Panc1 (cell line): ENCODE measurements around the gene ETFBKMT. TPM values are rescaled to one million over a fixed set of nuclear protein-coding genes. Genes with fewer than 3 reads are reported as not detected.
A peak's percentile ranks its signal among the peaks of the same experiment; 100 is the strongest.

Source experiments
- ATAC-seq: fragments of 200-7000 bp; cut with Tn5 transposase; 2 replicates; pipeline ENCODE4 v1.9.1; 2020; ENCODE audit warnings: mild to moderate bottlenecking, moderate library complexity
- BruUV-seq: library from RNA; stranded (reverse); fragments of 400-500 nt; replicated peaks from 2 replicates; lab custom pipeline; 2021; lab: Mats Ljungman, UMichigan
- CTCF ChIA-PET: fragments of 300-600 bp; sonication (Branson Sonifier 250); formaldehyde crosslinking; loops from one replicate; lab custom pipeline; 2022; ENCODE audit warnings: antibody characterized with exemption; lab: Charles Lee
- POLR2A ChIA-PET: fragments of 300-600 bp; sonication (Branson Sonifier 250); formaldehyde crosslinking; loops from one replicate; lab custom pipeline; 2022; ENCODE audit warnings: antibody characterized with exemption; lab: Charles Lee
- DNase-seq: peaks from one replicate; pipeline ENCODE4 v3.0.0-alpha.2; 2010; ENCODE audit warnings: low read depth, low spot score
- H3K27ac ChIP-seq: 2 replicates; pipeline ENCODE4 v1.5.1; 2011; ENCODE audit warnings: mild to moderate bottlenecking, low read length, inconsistent platforms
- H3K27me3 ChIP-seq: fragments of 200-500 bp; sonication (Bioruptor generic); 2 replicates; pipeline ENCODE4 v1.6.0; 2014; ENCODE audit warnings: low read length, inconsistent platforms; ENCODE audit not compliant: control insufficient read depth, insufficient read depth
- H3K36me3 ChIP-seq: fragments of 200-500 bp; sonication (Bioruptor generic); 2 replicates; pipeline ENCODE4 v1.5.1; 2014; ENCODE audit warnings: inconsistent platforms, mild to moderate bottlenecking, low read length, moderate library complexity; ENCODE audit not compliant: control insufficient read depth, insufficient read depth
- H3K4me1 ChIP-seq: 2 replicates; pipeline ENCODE4 v1.5.1; 2011; ENCODE audit warnings: inconsistent platforms, mild to moderate bottlenecking, low read length, moderate library complexity; ENCODE audit not compliant: control insufficient read depth, insufficient read depth
- H3K4me3 ChIP-seq, 2 experiments: 2 replicates each; pipeline ENCODE4 v1.5.1; 2011 to 2012; ENCODE audit warnings: low read depth in 2 of 2, low read length in 2 of 2, mild to moderate bottlenecking in 2 of 2, inconsistent platforms in 1 of 2, moderate library complexity in 1 of 2
- H3K9me3 ChIP-seq: fragments of 200-500 bp; sonication (Bioruptor generic); 2 replicates; pipeline ENCODE4 v1.5.1; 2014; ENCODE audit warnings: low read depth, mild to moderate bottlenecking, inconsistent platforms, low read length, moderate library complexity; ENCODE audit not compliant: control insufficient read depth, insufficient read depth
- CTCF ChIP-seq: fragments of 450-650 bp; IDR thresholded peaks from 2 replicates; pipeline ENCODE4 v1.5.1; 2017; ENCODE audit warnings: mild to moderate bottlenecking
- POLR2AphosphoS5 ChIP-seq: IDR thresholded peaks from 2 replicates; pipeline ENCODE4 v1.6.1; 2012; ENCODE audit warnings: mild to moderate bottlenecking, low read depth, low read length, moderate library complexity
- REST ChIP-seq, 2 experiments: IDR thresholded peaks; 2 replicates each; pipeline ENCODE4 v1.6.1; 2011 to 2012; ENCODE audit warnings: low read depth in 2 of 2, control low read depth in 1 of 2, low read length in 1 of 2, mild to moderate bottlenecking in 1 of 2, moderate library complexity in 1 of 2; ENCODE audit not compliant: insufficient read depth in 1 of 2
- SIN3A ChIP-seq: IDR thresholded peaks from 2 replicates; pipeline ENCODE4 v1.6.1; 2012; ENCODE audit warnings: low read depth, mild to moderate bottlenecking, low read length, moderate library complexity, borderline replicate concordance; ENCODE audit not compliant: insufficient read depth
- TCF7L2 ChIP-seq: IDR thresholded peaks from 2 replicates; pipeline ENCODE4 v1.6.1; 2011; ENCODE audit warnings: mild to moderate bottlenecking, low read depth, low read length, inconsistent platforms
- in situ Hi-C: cut with HindIII; loops from 2 replicates; pipeline ENCODE4 v1.10.0; 2016; ENCODE audit warnings: low sequenced_read_pairs, low pct_unique_long_range_greater_than_20kb
- intact Hi-C: fragments of 100-400 bp; cut with micrococcal nuclease; formaldehyde crosslinking; loops from one replicate; pipeline ENCODE4 v1.10.0; 2022; ENCODE audit not compliant: unreplicated experiment
- total RNA-seq: library from RNA; stranded (reverse); gene quantifications from one replicate; pipeline ENCODE4 v1.2.1, GENCODE V29; 2021; ENCODE audit not compliant: unreplicated experiment

The ETFBKMT gene
- total RNA-seq, 1 experiment from 2014 or later, result 1.5 TPM

- Histone ChIP-seq H3K4me1 (no peaks in the 10 kb centered on the region), H3K4me3 (no peak overlapping the region), H3K9me3 (peaks cover 6% of the 10 kb centered on the region; the same call in 1 of the 2 replicates), H3K27me3 (no peaks in the 10 kb centered on the region), H3K27ac (no peak overlapping the region), H3K36me3 (no peaks in the 10 kb centered on the region)
- no peak for DNase-seq
- POLR2A ChIA-PET, result no interaction called here
- no peak for ATAC-seq
- in situ Hi-C loops, result no loop called here
- CTCF ChIA-PET, result no interaction called here
- TF ChIP-seq CTCF (no peak), POLR2AphosphoS5 (no peak), REST (IDR thresholded peaks at IDR 0.05; ENCODE audit: insufficient read depth in 1 of 2, low read depth in 2 of 2, low read length in 1 of 2) (no peak), TCF7L2 (no peak)
- intact Hi-C loops, result no loop called here
- no TSS peak for BruUV-seq
These were observed 13.0 kb downstream of the ETFBKMT start for GRCh38 chr12:31672521-31672920.

GRCh38 chr12:31682136-31682962, 22.9 kb downstream of the ETFBKMT start:
- Histone ChIP-seq H3K4me3 (no peak overlapping the region), H3K9me3 (no peaks in the 10 kb centered on the region), H3K27me3 (no peaks in the 10 kb centered on the region), H3K36me3 (no peaks in the 10 kb centered on the region), H3K4me1 (no peaks in the 10 kb centered on the region), H3K27ac (no peak overlapping the region)
- ChIA-PET CTCF (interaction anchor here (0.6 to 1.2 kb wide), 6 partner anchors 12 to 1108 kb away, joined by 3 to 5 read pairs (median 4); no protein-coding TSS in a partner anchor), POLR2A (interaction anchor here (0.7 kb wide), 1 partner anchor 100 kb away, joined by 3 read pairs; no protein-coding TSS in a partner anchor)
- no TSS peak for BruUV-seq
- TF ChIP-seq REST (IDR thresholded peaks at IDR 0.05; ENCODE audit: insufficient read depth in 1 of 2, low read depth in 2 of 2, low read length in 1 of 2) (0 out of 4 replicates have a peak, but pooled peaks of 1 of the 2 experiments have one; percentile 8), CTCF (peak; percentile 94), TCF7L2 (no peak), POLR2AphosphoS5 (no peak), SIN3A (no peak)
- DNase-seq (peak; percentile 83), ATAC-seq (peak; percentile 99)
- intact Hi-C loops (loop anchor here (5.0 to 10.0 kb wide), 3 partner anchors 302 to 625 kb away; no protein-coding TSS in a partner anchor), in situ Hi-C loops (no loop called here)
